Ishikawa (cell line): ENCODE results near the gene CDK11B.
A peak's percentile ranks its signal among the peaks of the same experiment; 100 is the strongest.

Source experiments
- CEBPB ChIP-seq: IDR thresholded peaks from 2 replicates; pipeline ENCODE4 v1.6.1; 2012
- CREB1 ChIP-seq: IDR thresholded peaks from 2 replicates; pipeline ENCODE4 v1.6.1; 2012; ENCODE audit warnings: low read depth
- EGR1 ChIP-seq: IDR thresholded peaks from 2 replicates; pipeline ENCODE4 v1.6.1; 2012
- EP300 ChIP-seq: IDR thresholded peaks from 2 replicates; pipeline ENCODE4 v1.6.1; 2012; ENCODE audit warnings: borderline replicate concordance
- FOXM1 ChIP-seq: IDR thresholded peaks from 2 replicates; pipeline ENCODE4 v1.6.1; 2012; ENCODE audit warnings: low read depth, borderline replicate concordance
- MAX ChIP-seq: IDR thresholded peaks from 2 replicates; pipeline ENCODE4 v1.6.1; 2012
- NFIC ChIP-seq: IDR thresholded peaks from 2 replicates; pipeline ENCODE4 v1.6.1; 2012
- RAD21 ChIP-seq: IDR thresholded peaks from 2 replicates; pipeline ENCODE4 v1.6.1; 2012; ENCODE audit warnings: low read depth
- REST ChIP-seq: IDR thresholded peaks from 2 replicates; pipeline ENCODE4 v1.6.1; 2012; ENCODE audit warnings: low read depth, mild to moderate bottlenecking
- TAF1 ChIP-seq: IDR thresholded peaks from 2 replicates; pipeline ENCODE4 v1.6.1; 2012; ENCODE audit warnings: low read depth, mild to moderate bottlenecking
- TCF12 ChIP-seq: IDR thresholded peaks from 2 replicates; pipeline ENCODE4 v1.6.1; 2012; ENCODE audit warnings: low read depth
- TEAD4 ChIP-seq: IDR thresholded peaks from 2 replicates; pipeline ENCODE4 v1.6.1; 2012
- USF1 ChIP-seq: IDR thresholded peaks from 2 replicates; pipeline ENCODE4 v1.6.1; 2012
- YY1 ChIP-seq: IDR thresholded peaks from 2 replicates; pipeline ENCODE4 v1.6.1; 2012; ENCODE audit warnings: low read depth
- ZBTB7A ChIP-seq: IDR thresholded peaks from 2 replicates; pipeline ENCODE4 v1.6.1; 2012; ENCODE audit warnings: low read depth

CDK11B gene

GRCh38 chr1:1616045-1616790 is 42.6 kb downstream of the CDK11B start:
- TF ChIP-seq TCF12: no peak
- TF ChIP-seq RAD21: no peak
- no peak for TF ChIP-seq NFIC
- no peak for TF ChIP-seq CREB1
- no peak for TF ChIP-seq CEBPB
- no peak for TF ChIP-seq EGR1
- TF ChIP-seq FOXM1: no peak
- TF ChIP-seq TAF1: no peak; the same call in 1 of the 2 replicates

- TF ChIP-seq CEBPB (no peak), REST (no peak), CREB1 (peak; percentile 95), EP300 (peak; percentile 32; the same call in 1 of the 2 replicates), FOXM1 (no peak), TAF1 (peak; percentile 46), RAD21 (no peak; the same call in 1 of the 2 replicates), MAX (peak; percentile 55), NFIC (no peak), YY1 (no peak), TCF12 (no peak), TEAD4 (no peak), ZBTB7A (peak; percentile 78; the same call in 1 of the 2 replicates), EGR1 (peak; percentile 85), USF1 (peak; percentile 34; the same call in 1 of the 2 replicates)
These were observed 43.4 kb downstream of the CDK11B start, which contains the start of gene MIB2 for GRCh38 chr1:1615256-1616044. Gene MIB2, plus strand, starts transcription at chr1:1615500. Its CDS starts 7,953 bp downstream, at chr1:1623453.

GRCh38 chr1:1614954-1615255 is 43.9 kb downstream of the CDK11B start:
- TF ChIP-seq FOXM1: no peak
- peak; percentile 9; the same call in 1 of the 2 replicates for TF ChIP-seq TAF1

GRCh38 chr1:1614204-1614953 is 44.4 kb downstream of the CDK11B start:
- TF ChIP-seq CREB1 (no peak), NFIC (no peak), RAD21 (no peak), EP300 (no peak), USF1 (no peak), CEBPB (no peak), TAF1 (no peak), TEAD4 (no peak), MAX (no peak), ZBTB7A (no peak), YY1 (no peak), EGR1 (no peak), REST (no peak), TCF12 (no peak), FOXM1 (no peak)
